ENCODE data around the gene RETREG1.
"Not testable (repeated sequence)": the region's sequence is repeated elsewhere in the genome, so short reads cannot be mapped to it uniquely, and the experiment has no call there.

Gene RETREG1

GRCh38 chr5:16543206-16543605, 73.6 kb downstream of the RETREG1 start:
- not testable (repeated sequence) for H2BK120ac ChIP-seq (ENCODE audit: low read depth, low read length); H3K79me2 ChIP-seq (ENCODE audit: control insufficient read depth, insufficient read depth, low read length); H2AK5ac ChIP-seq (ENCODE audit: low read length); H3K4me3 ChIP-seq (ENCODE audit: low read length); H3K4me2 ChIP-seq (ENCODE audit: low read length); H4K5ac ChIP-seq (ENCODE audit: low read length); H3K9ac ChIP-seq (ENCODE audit: low read length); H3K56ac ChIP-seq (ENCODE audit: low read length); H3K4ac ChIP-seq (ENCODE audit: low read depth, low read length); H3K36me3 ChIP-seq (ENCODE audit: control insufficient read depth, insufficient read depth, low read length); H2BK15ac ChIP-seq (replicated peaks; ENCODE audit: low read depth); DNase-seq; H3K27ac ChIP-seq (ENCODE audit: low read depth, low read length); H2BK5ac ChIP-seq (ENCODE audit: low read length); H3K4me1 ChIP-seq (ENCODE audit: control insufficient read depth, low read depth, low read length); H3K79me1 ChIP-seq (ENCODE audit: low read length); H3K18ac ChIP-seq (ENCODE audit: low read length); H3K23ac ChIP-seq (ENCODE audit: low read length); H4K8ac ChIP-seq (ENCODE audit: low read depth, low read length); H3K27me3 ChIP-seq (ENCODE audit: insufficient read depth, low read length, poor library complexity)
- WGBS (ENCODE audit: extremely low coverage, insufficient coverage, low lambda C conversion rate): no CpG with 5 or more reads among the region's 7 CpGs

GRCh38 chr5:16542236-16542635, 74.6 kb downstream of the RETREG1 start:
- no peak overlapping the region for H2BK5ac ChIP-seq (ENCODE audit: low read length)
- no CpG with 5 or more reads among the region's 6 CpGs for WGBS (ENCODE audit: extremely low coverage, insufficient coverage, low lambda C conversion rate)
- no peak overlapping the region for H3K9ac ChIP-seq (ENCODE audit: low read length)
- H3K79me2 ChIP-seq (ENCODE audit: control insufficient read depth, insufficient read depth, low read length): no peaks in the 10 kb centered on the region
- no peak overlapping the region for H4K5ac ChIP-seq (ENCODE audit: low read length)
- DNase-seq: no peak
- no peak overlapping the region for H3K18ac ChIP-seq (ENCODE audit: low read length)
- H3K4me3 ChIP-seq (ENCODE audit: low read length): no peak overlapping the region
- H3K79me1 ChIP-seq (ENCODE audit: low read length): no peaks in the 10 kb centered on the region
- no peaks in the 10 kb centered on the region for H3K36me3 ChIP-seq (ENCODE audit: control insufficient read depth, insufficient read depth, low read length)
- H2AK5ac ChIP-seq (ENCODE audit: low read length): no peak overlapping the region
- H2BK15ac ChIP-seq (replicated peaks; ENCODE audit: low read depth): no peak overlapping the region
- no peaks in the 10 kb centered on the region for H3K27me3 ChIP-seq (ENCODE audit: insufficient read depth, low read length, poor library complexity)
- no peak overlapping the region for H3K27ac ChIP-seq (ENCODE audit: low read depth, low read length)
- H3K4me1 ChIP-seq (ENCODE audit: control insufficient read depth, low read depth, low read length): no peaks in the 10 kb centered on the region
- no peak overlapping the region for H3K4ac ChIP-seq (ENCODE audit: low read depth, low read length)
- no peak overlapping the region for H3K23ac ChIP-seq (ENCODE audit: low read length)
- no peak overlapping the region for H4K8ac ChIP-seq (ENCODE audit: low read depth, low read length)
- H3K56ac ChIP-seq (ENCODE audit: low read length): no peak overlapping the region
- H3K4me2 ChIP-seq (ENCODE audit: low read length): no peak overlapping the region
- H2BK120ac ChIP-seq (ENCODE audit: low read depth, low read length): no peak overlapping the region

GRCh38 chr5:16541592-16541991, 75.2 kb downstream of the RETREG1 start:
- not testable (repeated sequence) for H3K4me2 ChIP-seq (ENCODE audit: low read length); H4K5ac ChIP-seq (ENCODE audit: low read length); DNase-seq; H3K4ac ChIP-seq (ENCODE audit: low read depth, low read length); H3K36me3 ChIP-seq (ENCODE audit: control insufficient read depth, insufficient read depth, low read length); H3K79me1 ChIP-seq (ENCODE audit: low read length); H2BK120ac ChIP-seq (ENCODE audit: low read depth, low read length); H3K23ac ChIP-seq (ENCODE audit: low read length); H3K4me1 ChIP-seq (ENCODE audit: control insufficient read depth, low read depth, low read length); H4K8ac ChIP-seq (ENCODE audit: low read depth, low read length); H3K79me2 ChIP-seq (ENCODE audit: control insufficient read depth, insufficient read depth, low read length); H2BK5ac ChIP-seq (ENCODE audit: low read length); H2AK5ac ChIP-seq (ENCODE audit: low read length); H3K9ac ChIP-seq (ENCODE audit: low read length); H2BK15ac ChIP-seq (replicated peaks; ENCODE audit: low read depth); H3K4me3 ChIP-seq (ENCODE audit: low read length); H3K56ac ChIP-seq (ENCODE audit: low read length); H3K18ac ChIP-seq (ENCODE audit: low read length); H3K27ac ChIP-seq (ENCODE audit: low read depth, low read length); H3K27me3 ChIP-seq (ENCODE audit: insufficient read depth, low read length, poor library complexity)

GRCh38 chr5:16540421-16540820, 76.4 kb downstream of the RETREG1 start:
- Histone ChIP-seq H3K79me2 (ENCODE audit: control insufficient read depth, insufficient read depth, low read length) (no peaks in the 10 kb centered on the region), H3K36me3 (ENCODE audit: control insufficient read depth, insufficient read depth, low read length) (no peaks in the 10 kb centered on the region), H3K4me1 (ENCODE audit: control insufficient read depth, low read depth, low read length) (no peaks in the 10 kb centered on the region), H2AK5ac (ENCODE audit: low read length) (no peak overlapping the region), H3K4ac (ENCODE audit: low read depth, low read length) (no peak overlapping the region), H3K27me3 (ENCODE audit: insufficient read depth, low read length, poor library complexity) (no peaks in the 10 kb centered on the region), H2BK120ac (ENCODE audit: low read depth, low read length) (no peak overlapping the region), H4K5ac (ENCODE audit: low read length) (no peak overlapping the region), H3K27ac (ENCODE audit: low read depth, low read length) (no peak overlapping the region), H4K8ac (ENCODE audit: low read depth, low read length) (no peak overlapping the region), H3K4me3 (ENCODE audit: low read length) (no peak overlapping the region), H2BK15ac (replicated peaks; ENCODE audit: low read depth) (no peak overlapping the region), H3K18ac (ENCODE audit: low read length) (no peak overlapping the region), H3K23ac (ENCODE audit: low read length) (no peak overlapping the region), H3K56ac (ENCODE audit: low read length) (no peak overlapping the region), H2BK5ac (ENCODE audit: low read length) (no peak overlapping the region), H3K4me2 (ENCODE audit: low read length) (no peak overlapping the region), H3K9ac (ENCODE audit: low read length) (no peak overlapping the region), H3K79me1 (ENCODE audit: low read length) (no peaks in the 10 kb centered on the region)
- no peak for DNase-seq
- no CpG with 5 or more reads among the region's 3 CpGs for WGBS (ENCODE audit: extremely low coverage, insufficient coverage, low lambda C conversion rate)

GRCh38 chr5:16539169-16539666, 77.6 kb downstream of the RETREG1 start:
- Histone ChIP-seq H2BK120ac (ENCODE audit: low read depth, low read length) (no peak overlapping the region), H2AK5ac (ENCODE audit: low read length) (no peak overlapping the region), H3K56ac (ENCODE audit: low read length) (no peak overlapping the region), H4K5ac (ENCODE audit: low read length) (no peak overlapping the region), H4K8ac (ENCODE audit: low read depth, low read length) (no peak overlapping the region), H3K9ac (ENCODE audit: low read length) (no peak overlapping the region), H3K18ac (ENCODE audit: low read length) (no peak overlapping the region), H3K4me1 (ENCODE audit: control insufficient read depth, low read depth, low read length) (no peaks in the 10 kb centered on the region), H3K27me3 (ENCODE audit: insufficient read depth, low read length, poor library complexity) (no peaks in the 10 kb centered on the region), H3K23ac (ENCODE audit: low read length) (no peak overlapping the region), H3K36me3 (ENCODE audit: control insufficient read depth, insufficient read depth, low read length) (no peaks in the 10 kb centered on the region), H3K4me3 (ENCODE audit: low read length) (no peak overlapping the region), H3K4ac (ENCODE audit: low read depth, low read length) (no peak overlapping the region), H3K79me2 (ENCODE audit: control insufficient read depth, insufficient read depth, low read length) (no peaks in the 10 kb centered on the region), H2BK15ac (replicated peaks; ENCODE audit: low read depth) (no peak overlapping the region), H3K27ac (ENCODE audit: low read depth, low read length) (no peak overlapping the region), H2BK5ac (ENCODE audit: low read length) (no peak overlapping the region), H3K79me1 (ENCODE audit: low read length) (no peaks in the 10 kb centered on the region), H3K4me2 (ENCODE audit: low read length) (no peak overlapping the region)
- no peak for DNase-seq
- WGBS (ENCODE audit: extremely low coverage, insufficient coverage, low lambda C conversion rate): no CpG with 5 or more reads among the region's 12 CpGs

GRCh38 chr5:16538006-16538405, 78.8 kb downstream of the RETREG1 start:
- Histone ChIP-seq H3K4me1 (ENCODE audit: control insufficient read depth, low read depth, low read length) (no peaks in the 10 kb centered on the region), H3K4me3 (ENCODE audit: low read length) (no peak overlapping the region), H4K5ac (ENCODE audit: low read length) (no peak overlapping the region), H3K79me2 (ENCODE audit: control insufficient read depth, insufficient read depth, low read length) (no peaks in the 10 kb centered on the region), H3K9ac (ENCODE audit: low read length) (no peak overlapping the region), H2BK5ac (ENCODE audit: low read length) (no peak overlapping the region), H2AK5ac (ENCODE audit: low read length) (no peak overlapping the region), H3K4ac (ENCODE audit: low read depth, low read length) (no peak overlapping the region), H3K56ac (ENCODE audit: low read length) (no peak overlapping the region), H3K36me3 (ENCODE audit: control insufficient read depth, insufficient read depth, low read length) (no peaks in the 10 kb centered on the region), H3K79me1 (ENCODE audit: low read length) (no peaks in the 10 kb centered on the region), H2BK120ac (ENCODE audit: low read depth, low read length) (no peak overlapping the region), H3K4me2 (ENCODE audit: low read length) (no peak overlapping the region), H2BK15ac (replicated peaks; ENCODE audit: low read depth) (no peak overlapping the region), H4K8ac (ENCODE audit: low read depth, low read length) (no peak overlapping the region), H3K27ac (ENCODE audit: low read depth, low read length) (no peak overlapping the region), H3K18ac (ENCODE audit: low read length) (no peak overlapping the region), H3K27me3 (ENCODE audit: insufficient read depth, low read length, poor library complexity) (no peaks in the 10 kb centered on the region), H3K23ac (ENCODE audit: low read length) (no peak overlapping the region)
- DNase-seq: no peak
- no CpG with 5 or more reads among the region's 8 CpGs for WGBS (ENCODE audit: extremely low coverage, insufficient coverage, low lambda C conversion rate)

All from mesendoderm (in vitro differentiated cells).